ENCODE results near the gene RNF187. TPM values are rescaled to one million over a fixed set of nuclear protein-coding genes. Genes with fewer than 3 reads are reported as not detected.

Gene RNF187
- total RNA-seq, 1 experiment from 2014 or later: 137 TPM

- CTCF ChIA-PET: no interaction called here
- Histone ChIP-seq H3K36me3 (ENCODE audit: control insufficient read depth in 1 of 2, insufficient read depth in 2 of 2, low read length in 2 of 2) (no peaks in the 10 kb centered on the region), H3K27ac (ENCODE audit: low read depth, low read length) (peak overlapping the region; percentile 22; the same call in 1 of the 2 replicates), H3K79me2 (ENCODE audit: insufficient read depth, low read length) (no peaks in the 10 kb centered on the region), H3K4me2 (ENCODE audit: low read length) (no peak overlapping the region), H3K4me3 (replicated peaks in 1 of 2; ENCODE audit: low read depth in 1 of 2, low read length in 2 of 2) (no peak overlapping the region), H3K9ac (ENCODE audit: low read length) (no peak overlapping the region), H2AFZ (ENCODE audit: low read depth, low read length, poor library complexity, severe bottlenecking) (no peak overlapping the region), H3K27me3 (ENCODE audit: insufficient read depth, low read length) (no peaks in the 10 kb centered on the region), H3K9me3 (ENCODE audit: control insufficient read depth in 1 of 2, insufficient read depth in 1 of 2, low read depth in 1 of 2, low read length in 2 of 2) (no peaks in the 10 kb centered on the region), H3K9me2 (ENCODE audit: insufficient read depth) (no peaks in the 10 kb centered on the region), H3K4me1 (ENCODE audit: control insufficient read depth in 1 of 2, insufficient read depth in 2 of 2, low read length in 2 of 2) (no peaks in the 10 kb centered on the region), H4K20me1 (ENCODE audit: insufficient read depth) (no peaks in the 10 kb centered on the region)
- ATAC-seq: peak; percentile 34; the same call in 1 of the 2 replicates
- TF ChIP-seq EZH2 (IDR thresholded peaks at IDR 0.05) (no peak), YY1 (IDR thresholded peaks at IDR 0.05; ENCODE audit: extremely low read depth, insufficient replicate concordance, low read depth, low read length) (no peak), SIN3A (IDR thresholded peaks at IDR 0.05; ENCODE audit: low read depth) (no peak), ZFX (IDR thresholded peaks at IDR 0.05) (no peak), SRF (IDR thresholded peaks at IDR 0.05; ENCODE audit: low read depth) (no peak), SP1 (IDR thresholded peaks at IDR 0.05; ENCODE audit: low read depth) (no peak), JUND (IDR thresholded peaks at IDR 0.05) (no peak), EZH2phosphoT487 (IDR thresholded peaks at IDR 0.05; ENCODE audit: borderline replicate concordance) (no peak), REST (IDR thresholded peaks at IDR 0.05; ENCODE audit: low read depth) (no peak)
- TF ChIP-seq, protein P1, sequence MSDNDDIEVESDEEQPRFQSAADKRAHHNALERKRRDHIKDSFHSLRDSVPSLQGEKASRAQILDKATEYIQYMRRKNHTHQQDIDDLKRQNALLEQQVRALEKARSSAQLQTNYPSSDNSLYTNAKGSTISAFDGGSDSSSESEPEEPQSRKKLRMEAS (IDR thresholded peaks at IDR 0.05): no peak
- TF ChIP-seq, protein P2, sequence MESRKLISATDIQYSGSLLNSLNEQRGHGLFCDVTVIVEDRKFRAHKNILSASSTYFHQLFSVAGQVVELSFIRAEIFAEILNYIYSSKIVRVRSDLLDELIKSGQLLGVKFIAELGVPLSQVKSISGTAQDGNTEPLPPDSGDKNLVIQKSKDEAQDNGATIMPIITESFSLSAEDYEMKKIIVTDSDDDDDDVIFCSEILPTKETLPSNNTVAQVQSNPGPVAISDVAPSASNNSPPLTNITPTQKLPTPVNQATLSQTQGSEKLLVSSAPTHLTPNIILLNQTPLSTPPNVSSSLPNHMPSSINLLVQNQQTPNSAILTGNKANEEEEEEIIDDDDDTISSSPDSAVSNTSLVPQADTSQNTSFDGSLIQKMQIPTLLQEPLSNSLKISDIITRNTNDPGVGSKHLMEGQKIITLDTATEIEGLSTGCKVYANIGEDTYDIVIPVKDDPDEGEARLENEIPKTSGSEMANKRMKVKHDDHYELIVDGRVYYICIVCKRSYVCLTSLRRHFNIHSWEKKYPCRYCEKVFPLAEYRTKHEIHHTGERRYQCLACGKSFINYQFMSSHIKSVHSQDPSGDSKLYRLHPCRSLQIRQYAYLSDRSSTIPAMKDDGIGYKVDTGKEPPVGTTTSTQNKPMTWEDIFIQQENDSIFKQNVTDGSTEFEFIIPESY (IDR thresholded peaks at IDR 0.05; ENCODE audit: extremely low read depth, insufficient replicate concordance, low read length): no peak
- TF ChIP-seq, protein P3, sequence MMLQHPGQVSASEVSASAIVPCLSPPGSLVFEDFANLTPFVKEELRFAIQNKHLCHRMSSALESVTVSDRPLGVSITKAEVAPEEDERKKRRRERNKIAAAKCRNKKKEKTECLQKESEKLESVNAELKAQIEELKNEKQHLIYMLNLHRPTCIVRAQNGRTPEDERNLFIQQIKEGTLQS (IDR thresholded peaks at IDR 0.05): no peak
- DNase-seq (ENCODE audit: low read depth, low spot score): no peak
- intact Hi-C loops (cut with micrococcal nuclease): no loop called here
- RAD21 ChIA-PET (ENCODE audit: low non-redundant PET in 1 of 2, low total read pairs in 2 of 2, uncharacterized antibody in 2 of 2, unreplicated experiment in 2 of 2): no interaction called here
- POLR2A ChIA-PET: no interaction called here
- no TSS peak for BruUV-seq (replicated peaks)
Measured at GRCh38 chr1:228530086-228530758, 43.0 kb downstream of the RNF187 start.

Data from HCT116 (cell line).